DND-41 (cell line): ENCODE data around the gene ACAP2.

Experiments used
- EZH2 ChIP-seq: IDR thresholded peaks from 3 replicates; pipeline ENCODE4 v1.6.1; 2012; ENCODE audit warnings: borderline replicate concordance, low read depth, mild to moderate bottlenecking, moderate library complexity, low read length, inconsistent platforms; ENCODE audit not compliant: severe bottlenecking
- TF ChIP-seq, protein P1 (sequence below): IDR thresholded peaks from 2 replicates; pipeline ENCODE4 v1.5.1; 2012; ENCODE audit warnings: borderline replicate concordance, low read length, moderate library complexity, mild to moderate bottlenecking; ENCODE audit not compliant: poor library complexity, severe bottlenecking; ENCODE audit errors: extremely low read depth

DNA sequence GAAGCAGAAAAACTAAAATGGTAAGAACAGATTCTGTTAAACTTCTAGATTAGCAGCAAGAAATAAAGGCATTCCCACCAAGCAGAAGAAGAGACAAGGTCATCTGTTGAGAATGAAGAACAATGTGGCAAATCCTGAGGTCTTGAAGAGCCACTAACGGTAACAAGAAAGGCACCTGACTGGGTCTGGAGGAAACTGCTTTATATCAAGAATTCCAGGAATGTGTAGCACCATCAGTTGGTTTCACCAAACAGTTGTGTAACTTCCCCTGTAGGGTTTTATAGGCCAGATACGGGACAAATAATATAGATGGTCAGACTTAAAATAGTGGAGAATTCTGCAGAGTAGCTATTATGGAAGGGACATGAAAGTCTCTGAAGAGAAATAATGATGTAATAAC, 57.3 kb downstream of the ACAP2 start:
- TF ChIP-seq, protein P1, sequence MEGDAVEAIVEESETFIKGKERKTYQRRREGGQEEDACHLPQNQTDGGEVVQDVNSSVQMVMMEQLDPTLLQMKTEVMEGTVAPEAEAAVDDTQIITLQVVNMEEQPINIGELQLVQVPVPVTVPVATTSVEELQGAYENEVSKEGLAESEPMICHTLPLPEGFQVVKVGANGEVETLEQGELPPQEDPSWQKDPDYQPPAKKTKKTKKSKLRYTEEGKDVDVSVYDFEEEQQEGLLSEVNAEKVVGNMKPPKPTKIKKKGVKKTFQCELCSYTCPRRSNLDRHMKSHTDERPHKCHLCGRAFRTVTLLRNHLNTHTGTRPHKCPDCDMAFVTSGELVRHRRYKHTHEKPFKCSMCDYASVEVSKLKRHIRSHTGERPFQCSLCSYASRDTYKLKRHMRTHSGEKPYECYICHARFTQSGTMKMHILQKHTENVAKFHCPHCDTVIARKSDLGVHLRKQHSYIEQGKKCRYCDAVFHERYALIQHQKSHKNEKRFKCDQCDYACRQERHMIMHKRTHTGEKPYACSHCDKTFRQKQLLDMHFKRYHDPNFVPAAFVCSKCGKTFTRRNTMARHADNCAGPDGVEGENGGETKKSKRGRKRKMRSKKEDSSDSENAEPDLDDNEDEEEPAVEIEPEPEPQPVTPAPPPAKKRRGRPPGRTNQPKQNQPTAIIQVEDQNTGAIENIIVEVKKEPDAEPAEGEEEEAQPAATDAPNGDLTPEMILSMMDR: no peak
- TF ChIP-seq EZH2: no peak
